ENCODE results near the gene CDH13.

Gene CDH13

DNA sequence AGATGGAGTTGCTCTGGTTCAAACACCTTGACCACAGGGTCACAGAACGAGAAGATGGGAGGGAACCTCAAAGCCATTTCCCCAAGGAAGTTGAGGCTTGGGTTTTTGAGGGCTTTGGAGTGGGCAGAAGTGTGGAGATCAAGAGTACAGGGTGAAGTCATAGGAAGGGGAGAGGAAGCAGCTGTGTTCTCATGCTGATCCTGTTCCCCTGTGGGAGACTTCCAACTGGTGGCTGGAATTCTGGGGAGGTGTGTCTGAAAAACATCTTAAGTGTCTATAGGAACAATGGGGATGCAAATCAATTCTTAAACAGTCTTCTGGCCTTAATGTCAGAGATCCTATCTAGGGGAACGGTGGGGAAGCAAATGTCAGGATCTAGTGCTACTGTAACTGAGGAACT lies 1142.2 kb downstream of the CDH13 start:
- no peak for TF ChIP-seq ISL1 (CRISPR knock-in tag; IDR thresholded peaks at IDR 0.05)
- ATAC-seq = no peak

DNA sequence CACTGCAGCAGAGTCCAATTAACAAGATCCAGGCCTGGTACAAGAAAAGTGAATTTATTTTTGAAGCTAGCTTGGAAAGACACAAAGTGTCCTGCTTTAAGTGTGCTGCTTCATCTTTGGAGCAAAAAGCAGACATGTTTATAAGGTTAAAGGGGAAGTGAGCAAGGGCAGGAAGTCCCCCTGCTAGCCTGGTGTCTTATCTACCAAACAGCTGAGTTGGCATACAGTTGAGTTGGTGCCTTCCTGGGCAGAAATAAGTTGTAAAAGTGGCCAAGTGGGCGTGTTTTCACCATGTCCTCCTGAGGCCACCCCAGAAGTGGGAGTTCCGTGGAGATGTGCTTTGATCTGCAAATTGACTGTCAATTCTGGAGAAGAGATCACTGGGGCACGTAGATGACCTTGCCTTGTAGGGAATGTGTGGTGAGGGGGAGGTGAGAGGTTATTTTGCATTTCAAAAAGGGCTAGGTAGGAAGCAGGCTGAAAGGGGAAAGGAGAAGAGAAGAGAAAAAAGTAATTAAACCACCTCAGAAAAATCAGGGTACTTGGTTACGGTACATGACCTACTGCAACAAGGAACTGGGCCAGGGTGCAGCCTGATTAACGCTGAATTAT lies 1142.7 kb downstream of the CDH13 start:
- ATAC-seq = no peak
- TF ChIP-seq PPARA (CRISPR knock-in tag; IDR thresholded peaks at IDR 0.05; ENCODE audit: borderline replicate concordance) (no peak), ZC3H10 (CRISPR knock-in tag; IDR thresholded peaks at IDR 0.05) (no peak)

DNA sequence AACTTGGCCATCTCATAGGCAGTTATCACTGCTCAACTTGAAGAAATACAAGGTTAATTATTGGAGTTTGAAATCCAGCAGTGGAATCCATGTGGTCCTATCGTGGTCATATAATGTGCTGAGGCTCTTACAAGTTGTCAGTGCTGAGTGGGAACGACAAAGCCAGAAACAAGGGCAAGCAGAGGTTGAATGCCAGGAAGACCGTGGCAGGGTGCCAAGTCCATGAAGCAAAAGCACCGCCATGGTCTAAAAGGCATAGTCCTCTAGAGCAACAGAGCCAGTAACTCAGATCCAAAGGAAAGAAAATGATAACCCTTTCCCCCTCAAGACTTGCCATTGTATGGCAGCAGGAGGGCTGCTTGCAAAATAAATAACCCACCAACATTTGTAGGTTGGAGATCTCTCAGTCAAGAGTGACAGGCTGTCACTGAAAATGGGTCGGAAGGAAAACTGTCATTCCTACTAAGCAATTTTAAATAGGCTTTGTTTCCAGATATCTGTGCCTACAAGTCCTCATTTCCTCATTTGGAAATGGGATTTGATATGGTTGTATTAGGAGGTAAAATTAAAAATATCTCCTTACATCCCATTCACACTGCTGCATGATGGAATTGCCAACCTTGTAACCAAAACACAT lies 1144.7 kb downstream of the CDH13 start:
- no peak for ATAC-seq
- TF ChIP-seq, protein P1, sequence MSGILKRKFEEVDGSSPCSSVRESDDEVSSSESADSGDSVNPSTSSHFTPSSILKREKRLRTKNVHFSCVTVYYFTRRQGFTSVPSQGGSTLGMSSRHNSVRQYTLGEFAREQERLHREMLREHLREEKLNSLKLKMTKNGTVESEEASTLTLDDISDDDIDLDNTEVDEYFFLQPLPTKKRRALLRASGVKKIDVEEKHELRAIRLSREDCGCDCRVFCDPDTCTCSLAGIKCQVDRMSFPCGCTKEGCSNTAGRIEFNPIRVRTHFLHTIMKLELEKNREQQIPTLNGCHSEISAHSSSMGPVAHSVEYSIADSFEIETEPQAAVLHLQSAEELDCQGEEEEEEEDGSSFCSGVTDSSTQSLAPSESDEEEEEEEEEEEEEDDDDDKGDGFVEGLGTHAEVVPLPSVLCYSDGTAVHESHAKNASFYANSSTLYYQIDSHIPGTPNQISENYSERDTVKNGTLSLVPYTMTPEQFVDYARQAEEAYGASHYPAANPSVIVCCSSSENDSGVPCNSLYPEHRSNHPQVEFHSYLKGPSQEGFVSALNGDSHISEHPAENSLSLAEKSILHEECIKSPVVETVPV (CRISPR knock-in tag; IDR thresholded peaks at IDR 0.05) = no peak
- TF ChIP-seq, protein P2, sequence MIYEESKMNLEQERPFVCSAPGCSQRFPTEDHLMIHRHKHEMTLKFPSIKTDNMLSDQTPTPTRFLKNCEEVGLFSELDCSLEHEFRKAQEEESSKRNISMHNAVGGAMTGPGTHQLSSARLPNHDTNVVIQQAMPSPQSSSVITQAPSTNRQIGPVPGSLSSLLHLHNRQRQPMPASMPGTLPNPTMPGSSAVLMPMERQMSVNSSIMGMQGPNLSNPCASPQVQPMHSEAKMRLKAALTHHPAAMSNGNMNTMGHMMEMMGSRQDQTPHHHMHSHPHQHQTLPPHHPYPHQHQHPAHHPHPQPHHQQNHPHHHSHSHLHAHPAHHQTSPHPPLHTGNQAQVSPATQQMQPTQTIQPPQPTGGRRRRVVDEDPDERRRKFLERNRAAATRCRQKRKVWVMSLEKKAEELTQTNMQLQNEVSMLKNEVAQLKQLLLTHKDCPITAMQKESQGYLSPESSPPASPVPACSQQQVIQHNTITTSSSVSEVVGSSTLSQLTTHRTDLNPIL (CRISPR knock-in tag; IDR thresholded peaks at IDR 0.05; ENCODE audit: low read depth) = no peak
- TF ChIP-seq OSR1 (CRISPR knock-in tag; IDR thresholded peaks at IDR 0.05) = no peak
- no peak for TF ChIP-seq ISL1 (CRISPR knock-in tag; IDR thresholded peaks at IDR 0.05)
- TF ChIP-seq, protein P3, sequence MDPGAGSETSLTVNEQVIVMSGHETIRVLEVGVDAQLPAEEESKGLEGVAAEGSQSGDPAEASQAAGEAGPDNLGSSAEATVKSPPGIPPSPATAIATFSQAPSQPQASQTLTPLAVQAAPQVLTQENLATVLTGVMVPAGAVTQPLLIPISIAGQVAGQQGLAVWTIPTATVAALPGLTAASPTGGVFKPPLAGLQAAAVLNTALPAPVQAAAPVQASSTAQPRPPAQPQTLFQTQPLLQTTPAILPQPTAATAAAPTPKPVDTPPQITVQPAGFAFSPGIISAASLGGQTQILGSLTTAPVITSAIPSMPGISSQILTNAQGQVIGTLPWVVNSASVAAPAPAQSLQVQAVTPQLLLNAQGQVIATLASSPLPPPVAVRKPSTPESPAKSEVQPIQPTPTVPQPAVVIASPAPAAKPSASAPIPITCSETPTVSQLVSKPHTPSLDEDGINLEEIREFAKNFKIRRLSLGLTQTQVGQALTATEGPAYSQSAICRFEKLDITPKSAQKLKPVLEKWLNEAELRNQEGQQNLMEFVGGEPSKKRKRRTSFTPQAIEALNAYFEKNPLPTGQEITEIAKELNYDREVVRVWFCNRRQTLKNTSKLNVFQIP (CRISPR knock-in tag; IDR thresholded peaks at IDR 0.05; ENCODE audit: borderline replicate concordance, low read depth) = no peak

DNA sequence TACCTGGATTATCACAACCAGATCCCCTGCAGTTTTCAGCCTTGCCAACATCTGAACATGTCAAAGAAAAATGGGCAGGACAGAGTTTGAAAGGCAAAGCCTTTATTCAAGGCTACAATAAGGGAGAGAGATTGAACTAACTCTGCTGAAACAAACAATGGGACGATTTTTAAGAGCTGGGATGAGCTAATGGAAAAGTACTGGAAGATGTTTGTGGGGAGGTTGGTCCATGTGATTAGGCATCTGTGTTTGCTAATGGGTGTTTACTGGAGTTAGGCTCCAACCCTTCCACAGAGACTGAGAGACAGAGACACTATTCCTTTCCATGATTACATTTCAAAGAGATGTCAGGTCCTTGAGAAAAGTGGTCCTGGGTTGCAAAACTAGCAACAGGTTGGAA lies 1146.0 kb downstream of the CDH13 start:
- TF ChIP-seq ZC3H10 (CRISPR knock-in tag; IDR thresholded peaks at IDR 0.05) (no peak), CSDC2 (CRISPR knock-in tag; IDR thresholded peaks at IDR 0.05) (no peak), OSR1 (CRISPR knock-in tag; IDR thresholded peaks at IDR 0.05) (no peak), ZNF8 (CRISPR knock-in tag; IDR thresholded peaks at IDR 0.05) (no peak), ZFP3 (CRISPR knock-in tag; IDR thresholded peaks at IDR 0.05) (no peak), ISL1 (CRISPR knock-in tag; IDR thresholded peaks at IDR 0.05) (no peak), ZNF70 (CRISPR knock-in tag; IDR thresholded peaks at IDR 0.05) (no peak), ZNF565 (CRISPR knock-in tag; conservative IDR thresholded peaks at IDR 0.05; ENCODE audit: low read depth) (no peak), TCF4 (CRISPR knock-in tag; IDR thresholded peaks at IDR 0.05; ENCODE audit: borderline replicate concordance) (no peak), SNAI2 (CRISPR knock-in tag; IDR thresholded peaks at IDR 0.05) (no peak), ARNTL (CRISPR knock-in tag; IDR thresholded peaks at IDR 0.05; ENCODE audit: borderline replicate concordance, low read depth) (no peak)
- TF ChIP-seq, protein P4, sequence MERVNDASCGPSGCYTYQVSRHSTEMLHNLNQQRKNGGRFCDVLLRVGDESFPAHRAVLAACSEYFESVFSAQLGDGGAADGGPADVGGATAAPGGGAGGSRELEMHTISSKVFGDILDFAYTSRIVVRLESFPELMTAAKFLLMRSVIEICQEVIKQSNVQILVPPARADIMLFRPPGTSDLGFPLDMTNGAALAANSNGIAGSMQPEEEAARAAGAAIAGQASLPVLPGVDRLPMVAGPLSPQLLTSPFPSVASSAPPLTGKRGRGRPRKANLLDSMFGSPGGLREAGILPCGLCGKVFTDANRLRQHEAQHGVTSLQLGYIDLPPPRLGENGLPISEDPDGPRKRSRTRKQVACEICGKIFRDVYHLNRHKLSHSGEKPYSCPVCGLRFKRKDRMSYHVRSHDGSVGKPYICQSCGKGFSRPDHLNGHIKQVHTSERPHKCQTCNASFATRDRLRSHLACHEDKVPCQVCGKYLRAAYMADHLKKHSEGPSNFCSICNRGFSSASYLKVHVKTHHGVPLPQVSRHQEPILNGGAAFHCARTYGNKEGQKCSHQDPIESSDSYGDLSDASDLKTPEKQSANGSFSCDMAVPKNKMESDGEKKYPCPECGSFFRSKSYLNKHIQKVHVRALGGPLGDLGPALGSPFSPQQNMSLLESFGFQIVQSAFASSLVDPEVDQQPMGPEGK (CRISPR knock-in tag; IDR thresholded peaks at IDR 0.05; ENCODE audit: borderline replicate concordance) = no peak
- TF ChIP-seq, protein P3 (CRISPR knock-in tag; IDR thresholded peaks at IDR 0.05; ENCODE audit: borderline replicate concordance, low read depth) = no peak
- no peak for ATAC-seq

DNA sequence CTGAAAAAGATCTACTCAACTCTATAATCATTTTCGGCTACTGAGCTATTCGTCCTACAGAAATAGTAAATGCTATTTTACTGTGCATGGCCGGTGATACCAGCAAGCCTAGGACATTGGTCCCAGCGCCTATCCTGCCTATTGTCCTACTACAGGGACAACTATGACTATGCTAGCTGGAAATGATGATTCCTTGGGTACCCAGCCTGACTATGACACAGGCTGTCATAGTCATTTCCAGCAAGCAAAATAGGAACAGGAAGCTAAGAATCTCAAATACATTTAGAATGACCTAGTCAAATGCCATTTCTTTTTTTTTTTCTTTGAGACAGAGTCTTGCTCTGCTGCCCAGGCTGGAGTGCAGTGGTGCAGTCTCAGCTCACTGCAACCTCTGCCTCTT lies 1147.3 kb downstream of the CDH13 start:
- TF ChIP-seq, protein P3 (CRISPR knock-in tag; IDR thresholded peaks at IDR 0.05; ENCODE audit: borderline replicate concordance, low read depth) = no peak
- TF ChIP-seq OSR1 (CRISPR knock-in tag; IDR thresholded peaks at IDR 0.05) (no peak), ZC3H10 (CRISPR knock-in tag; IDR thresholded peaks at IDR 0.05) (no peak), ZFP30 (CRISPR knock-in tag; IDR thresholded peaks at IDR 0.05) (no peak), TCF4 (CRISPR knock-in tag; IDR thresholded peaks at IDR 0.05; ENCODE audit: borderline replicate concordance) (no peak), PPARA (CRISPR knock-in tag; IDR thresholded peaks at IDR 0.05; ENCODE audit: borderline replicate concordance) (no peak), CSDC2 (CRISPR knock-in tag; IDR thresholded peaks at IDR 0.05) (no peak), ESRRG (CRISPR knock-in tag; IDR thresholded peaks at IDR 0.05) (no peak), SNAI2 (CRISPR knock-in tag; IDR thresholded peaks at IDR 0.05) (no peak), BACH2 (CRISPR knock-in tag; IDR thresholded peaks at IDR 0.05; ENCODE audit: borderline replicate concordance) (no peak), ZNF8 (CRISPR knock-in tag; IDR thresholded peaks at IDR 0.05) (no peak)
- TF ChIP-seq, protein P2 (CRISPR knock-in tag; IDR thresholded peaks at IDR 0.05; ENCODE audit: low read depth) = no peak
- ATAC-seq = no peak

Measured in SK-N-SH treated with all-trans-retinoic acid at 6 μM for 48 hours (cell line).